ENCODE measurements around the gene CCDC71.
A peak's percentile ranks its signal among the peaks of the same experiment; 100 is the strongest.

CCDC71 gene

DNA sequence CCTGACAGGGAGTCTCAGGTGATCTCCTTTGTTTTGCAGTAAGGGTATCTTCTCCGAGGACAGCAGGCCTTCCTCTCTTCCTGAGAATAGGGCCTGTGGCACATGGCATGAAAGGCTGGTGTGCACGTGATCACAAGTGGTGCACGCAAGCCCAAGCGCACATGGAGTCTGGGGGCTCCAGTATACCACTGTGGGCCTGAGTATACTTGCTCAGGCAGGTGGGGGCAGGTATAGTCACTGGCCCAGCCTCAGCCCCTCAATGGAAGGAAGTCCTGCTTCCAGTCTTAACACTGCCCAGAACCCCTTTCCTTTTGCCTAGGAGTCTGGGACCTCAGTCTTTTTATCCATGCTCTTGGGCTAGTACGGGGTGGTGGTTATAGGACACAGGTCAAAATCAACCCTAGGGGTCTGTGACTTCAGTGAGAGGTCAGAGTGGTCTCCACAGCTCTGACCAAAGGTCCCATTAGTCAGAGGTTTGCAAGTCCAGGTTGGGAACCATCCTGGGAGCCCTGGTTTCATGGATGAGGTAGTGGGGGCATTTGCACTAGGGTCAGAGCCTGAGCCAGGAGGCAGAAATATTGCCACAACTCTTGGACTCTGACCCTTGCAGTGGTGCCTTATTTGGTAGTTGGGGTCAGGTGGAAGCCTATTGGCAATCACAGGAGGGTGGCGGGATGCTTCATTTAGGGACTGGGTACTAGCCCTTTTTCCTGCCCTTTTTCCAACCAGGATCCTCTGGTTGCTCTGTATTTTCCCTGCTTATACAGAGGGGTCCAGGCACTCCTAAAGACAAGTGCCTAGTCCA, 823 bp upstream of the CCDC71 start:
- DNase-seq: no peak

GRCh38 chr3:49164983-49165720, 979 bp downstream of the CCDC71 start:
- no peak for DNase-seq

DNA sequence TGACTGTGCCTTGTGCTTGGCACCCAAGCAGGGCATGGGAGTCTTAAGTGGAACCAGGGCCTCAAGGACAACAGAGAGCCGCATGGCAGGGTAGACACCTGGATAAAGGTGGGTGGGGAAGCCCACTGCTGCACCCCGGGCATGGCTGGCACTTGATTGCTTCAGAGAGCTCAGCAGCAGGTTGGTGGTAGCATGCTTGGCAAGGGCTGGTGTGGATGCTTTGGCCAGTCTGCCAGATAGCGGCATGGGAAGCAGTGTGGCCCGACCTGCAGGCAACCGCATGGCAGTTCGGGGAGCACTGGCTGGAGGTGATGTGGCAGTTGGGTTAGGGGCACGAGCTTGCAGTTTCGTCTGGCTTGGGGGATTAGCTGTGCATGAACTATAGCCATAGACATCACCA, 2.5 kb downstream of the CCDC71 start:
- no peak for DNase-seq

DNA sequence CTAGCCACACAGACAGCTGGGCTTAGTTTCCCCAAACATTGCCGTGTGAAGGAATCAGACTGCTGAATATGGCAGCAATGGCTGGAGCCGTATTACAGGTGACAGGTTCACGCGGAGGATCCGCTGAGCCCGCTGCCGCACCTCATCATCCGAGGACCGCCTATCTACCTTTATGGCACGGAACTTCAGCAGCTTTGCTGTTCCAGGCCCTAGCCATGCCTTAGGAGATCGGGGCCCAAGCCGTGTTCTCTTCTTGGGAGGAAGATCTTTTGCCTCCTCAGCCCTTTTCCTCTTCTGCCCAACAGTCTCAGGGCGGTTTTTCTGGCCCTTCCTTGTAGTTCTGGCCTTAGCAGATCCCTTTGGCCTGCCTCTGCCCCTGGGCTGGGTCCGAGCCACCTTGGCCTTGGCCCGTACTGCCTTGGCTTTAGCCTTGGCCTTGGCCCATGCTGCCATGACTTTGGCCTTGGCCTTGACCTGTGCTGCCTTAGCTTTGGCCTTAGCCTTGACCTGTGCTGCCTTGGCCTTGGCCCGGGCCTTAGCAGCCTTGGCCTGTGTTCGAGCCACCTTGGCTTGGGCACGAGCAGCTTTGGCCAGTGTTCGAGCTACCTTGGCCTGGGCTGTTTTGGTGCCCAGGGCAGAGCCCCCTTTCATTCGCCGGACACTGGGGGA, 3.2 kb downstream of the CCDC71 start:
- no peak for DNase-seq

GRCh38 chr3:49161808-49162530, 4.2 kb downstream of the CCDC71 start:
- DNase-seq: no peak

DNA sequence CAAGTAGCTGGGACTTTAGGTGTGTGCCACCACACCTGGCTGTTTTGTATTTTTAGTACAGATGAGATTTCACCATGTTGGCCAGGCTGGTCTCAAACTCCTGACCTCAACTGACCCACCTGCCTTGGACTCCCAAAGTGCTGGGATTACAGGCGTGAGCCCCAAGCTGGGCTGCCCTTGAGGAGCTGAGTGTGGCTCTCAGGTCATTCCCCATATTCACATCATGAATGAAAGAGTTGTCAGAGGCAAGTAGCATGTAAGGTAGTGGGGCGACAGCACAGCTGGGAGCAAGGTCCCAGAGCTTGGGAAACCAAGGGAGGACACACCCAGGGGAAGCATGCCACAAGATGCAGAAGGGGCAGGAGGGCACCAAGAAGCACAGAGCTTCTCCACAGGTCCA, 4.9 kb downstream of the CCDC71 start:
- DNase-seq: no peak

- DNase-seq: no peak
These were observed 7.3 kb downstream of the CCDC71 start for GRCh38 chr3:49158792-49159191.

DNA sequence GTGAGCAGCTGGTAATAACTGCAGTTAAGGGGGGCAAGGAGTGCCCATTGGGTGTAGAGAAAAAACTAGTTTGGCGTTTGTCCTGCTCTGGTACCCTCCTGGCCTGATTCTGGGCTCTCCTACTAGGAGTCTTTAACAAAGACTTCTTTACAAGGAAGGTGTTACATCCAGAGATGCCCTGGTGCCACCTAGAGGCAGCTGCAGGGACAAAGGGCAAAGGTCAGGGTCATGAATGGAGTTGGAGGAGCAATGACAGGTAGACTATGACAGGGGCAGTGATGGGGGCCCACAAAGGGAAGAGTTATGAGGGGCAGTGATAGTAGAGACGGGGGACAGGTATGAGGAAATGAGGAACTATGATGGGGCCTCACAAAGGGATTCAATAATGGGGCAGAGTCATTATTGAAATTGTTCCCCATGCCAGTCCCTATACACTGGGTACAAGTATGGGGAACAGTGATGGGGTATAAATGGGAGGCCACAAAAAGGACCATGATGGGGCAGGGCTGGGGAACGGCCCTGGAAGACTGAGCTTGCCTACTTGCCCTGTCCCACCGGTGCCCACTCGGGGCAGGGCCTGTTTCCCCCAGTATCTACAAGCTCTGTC, 7.9 kb downstream of the CCDC71 start:
- no peak for DNase-seq

DNA sequence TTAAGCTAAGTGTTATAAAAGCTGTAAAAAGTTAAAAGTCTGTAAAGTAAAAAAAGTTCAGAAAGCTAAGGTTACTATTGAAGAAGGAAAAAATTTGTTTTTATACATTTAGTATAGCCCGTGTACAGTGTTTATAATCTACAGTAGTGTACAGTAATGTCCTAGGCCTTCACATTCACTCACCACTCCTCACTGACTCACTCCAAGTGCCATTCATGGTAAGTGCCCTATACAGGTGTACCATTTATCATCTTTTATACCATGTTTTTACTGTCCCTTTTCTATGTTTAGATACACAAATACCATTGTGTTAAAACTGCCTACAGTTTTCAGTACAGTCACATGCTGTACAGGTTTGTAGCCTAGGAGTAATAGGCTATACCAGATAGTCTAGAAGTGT, 8.8 kb downstream of the CCDC71 start:
- DNase-seq: no peak

DNA sequence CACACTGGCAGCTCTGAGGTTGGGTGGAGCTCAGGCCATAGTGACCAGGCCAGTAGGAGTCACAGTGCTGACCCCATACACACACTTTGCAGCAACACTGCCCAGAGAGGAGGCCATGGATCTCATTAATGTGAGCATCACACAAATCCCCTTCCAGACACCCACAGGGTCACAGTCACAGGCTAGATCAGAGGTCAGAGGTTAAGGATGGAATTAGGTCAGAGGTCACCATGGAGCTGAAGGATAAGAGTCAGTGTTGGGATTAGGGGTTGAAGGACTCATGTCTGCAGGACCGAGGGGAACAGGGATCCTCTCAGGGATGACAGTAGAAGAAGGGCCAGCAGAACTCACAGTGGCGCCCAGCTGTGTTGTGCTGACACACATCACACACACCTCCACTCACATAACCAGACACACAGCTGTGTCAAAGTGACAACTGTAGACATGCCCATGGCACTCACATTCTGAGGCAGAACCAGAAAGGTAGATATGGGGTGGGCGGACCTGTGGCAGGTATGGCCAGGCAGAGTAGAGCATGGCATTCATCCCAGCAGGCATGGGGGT, 12.7 kb downstream of the CCDC71 start:
- no peak for DNase-seq

- DNase-seq: no peak
These were observed 14.5 kb downstream of the CCDC71 start for GRCh38 chr3:49151610-49152009.

- DNase-seq: no peak
These were observed 18.0 kb downstream of the CCDC71 start for GRCh38 chr3:49148159-49148558.

DNA sequence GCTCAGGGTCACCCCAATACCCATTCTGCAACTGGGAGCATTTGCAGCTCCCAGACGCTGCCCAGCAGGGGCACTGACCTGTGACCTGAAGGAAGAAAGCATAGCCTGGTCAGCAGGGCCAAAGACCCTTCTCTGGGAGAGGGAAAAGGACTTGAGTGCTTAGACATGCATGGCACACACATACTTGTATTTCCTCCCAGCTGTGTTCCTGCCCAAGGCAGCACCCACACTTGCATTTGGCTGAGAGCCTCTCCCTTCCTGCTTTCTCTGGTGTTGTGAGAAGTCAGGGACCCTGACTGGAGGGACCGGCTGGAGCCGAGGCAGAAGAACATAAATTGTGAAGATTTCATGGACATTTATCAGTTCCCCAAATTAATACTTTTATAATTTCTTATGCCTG, 26.1 kb downstream of the CCDC71 start:
- no peak for DNase-seq

DNA sequence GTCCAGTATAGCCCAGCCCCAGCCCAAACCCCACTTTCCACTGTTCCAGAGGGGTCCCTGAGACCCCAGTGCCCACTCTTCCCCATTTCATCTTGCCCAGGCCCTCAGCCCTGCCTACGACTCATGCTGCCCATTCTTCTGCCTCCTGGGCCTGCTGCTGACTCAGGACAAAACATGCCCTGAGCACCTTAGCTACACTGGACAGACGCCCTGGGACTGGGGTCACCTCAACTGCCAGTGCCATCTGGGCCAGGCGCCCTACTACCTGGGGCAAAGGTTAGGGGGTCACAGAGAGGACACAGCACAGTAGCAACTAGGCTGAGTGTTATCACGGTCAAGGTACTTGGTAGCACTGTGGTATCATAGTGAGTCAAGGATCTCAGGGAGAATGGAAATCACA, 30.6 kb downstream of the CCDC71 start:
- DNase-seq: no peak

- DNase-seq: no peak
These were observed 31.5 kb downstream of the CCDC71 start for GRCh38 chr3:49134471-49135265.

- peak; percentile 95 for DNase-seq
These were observed 32.7 kb downstream of the CCDC71 start for GRCh38 chr3:49133226-49133951.

DNA sequence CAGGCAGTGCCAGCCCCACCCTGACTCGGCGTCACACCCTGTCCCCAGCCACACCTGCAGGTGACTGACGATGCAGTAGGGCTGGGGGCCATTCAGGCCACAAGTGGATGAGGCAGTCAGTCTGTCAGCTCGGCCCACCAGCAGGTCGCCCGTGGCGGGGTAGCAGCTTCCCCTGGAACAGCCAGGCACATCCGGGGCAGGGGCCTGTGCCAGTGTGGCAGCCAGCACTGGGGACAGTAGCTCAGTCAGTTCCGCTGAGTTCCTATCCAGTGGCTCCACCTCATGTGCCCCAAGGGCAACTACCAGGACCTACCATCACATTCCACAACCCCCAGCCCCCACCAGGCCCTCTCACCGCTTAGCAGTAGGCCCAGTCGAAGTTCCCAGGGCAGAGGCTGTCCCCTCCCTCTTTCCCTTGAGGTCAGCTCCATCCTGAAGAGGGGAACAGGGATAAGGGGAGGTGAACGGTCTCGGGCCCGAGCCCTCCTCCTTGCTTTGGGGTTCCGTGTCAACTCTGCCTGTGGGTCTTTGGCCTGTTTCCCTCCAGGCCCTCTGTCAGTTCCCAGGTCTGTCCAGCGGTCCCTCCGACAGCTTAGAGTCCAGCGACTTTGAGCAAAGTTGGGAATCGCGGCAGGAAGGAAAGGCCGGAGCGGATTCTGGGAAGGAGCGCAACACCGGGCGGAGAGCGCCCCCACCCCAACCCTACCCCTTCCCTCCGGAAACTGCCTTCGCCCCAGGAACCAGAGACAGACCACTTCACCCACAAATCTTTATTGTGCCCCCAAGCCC, 33.5 kb downstream of the CCDC71 start, which contains the start of gene LAMB2:
LAMB2 (minus strand) TSS at position 614 of the 789 bp plus-strand sequence; CDS start at position 431, 183 bp downstream.
- DNase-seq: peak; percentile 90

GRCh38 chr3:49132073-49132436, 34.1 kb downstream of the CCDC71 start:
- DNase-seq: no peak

DNA sequence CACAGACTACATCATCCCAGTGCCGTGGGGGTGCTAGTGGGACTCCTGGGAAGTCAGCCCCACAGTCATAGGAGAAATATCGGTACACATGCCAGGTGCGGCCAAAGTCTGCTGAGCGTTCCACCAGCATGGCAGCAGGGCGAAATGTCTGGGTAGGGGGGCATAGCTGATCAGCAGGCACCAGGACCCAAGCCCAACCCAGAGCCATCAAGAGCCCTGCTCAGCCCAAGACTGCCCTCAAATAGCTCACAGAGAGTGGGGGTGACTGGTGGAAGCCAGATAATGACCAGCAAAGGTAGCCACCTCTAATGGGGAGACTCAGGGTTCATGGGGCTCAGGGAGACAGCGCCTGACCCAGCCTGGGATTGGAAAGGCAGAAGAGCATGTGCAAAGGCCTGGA, 34.6 kb downstream of the CCDC71 start:
- no peak for DNase-seq

GRCh38 chr3:49131040-49131439, 35.1 kb downstream of the CCDC71 start:
- no peak for DNase-seq
